Peyer's patch (tissue), 4 donors: ENCODE measurements around the gene ADGRL3. TPM values are rescaled to one million over a fixed set of nuclear protein-coding genes. Genes with fewer than 3 reads are reported as not detected.

Experiments
- DNase-seq, 3 donors: peaks; one replicate each; pipeline ENCODE4 v3.0.0-alpha.2; 2017 to 2019
- H3K27ac ChIP-seq, 4 donors: fragments of 200-600 bp; sonication (generic); one replicate each; pipeline ENCODE4 v1.5.1; 2016 to 2019
- H3K27me3 ChIP-seq, 2 donors: fragments of 200-600 bp; sonication (generic); one replicate each; pipeline ENCODE4 v1.5.1; 2019
- H3K36me3 ChIP-seq, 3 donors: fragments of 200-600 bp; sonication (generic); one replicate each; pipeline ENCODE4 v1.5.1; 2016 to 2019
- H3K4me1 ChIP-seq, 4 donors: fragments of 200-600 bp; sonication (generic); one replicate each; pipeline ENCODE4 v1.5.1; 2016 to 2019
- H3K4me3 ChIP-seq, 4 donors: fragments of 200-600 bp; sonication (generic); 1 replicate in 3 of 4; 2 replicates in 1 of 4; pipeline ENCODE4 v1.5.1; 2016 to 2019; ENCODE audit warnings: mild to moderate bottlenecking in 1 of 4
- H3K9me3 ChIP-seq, 4 donors: fragments of 200-600 bp; sonication (generic); one replicate each; pipeline ENCODE4 v1.5.1; 2016 to 2019; ENCODE audit warnings: mild to moderate bottlenecking in 1 of 4
- POLR2A ChIP-seq, 2 donors: fragments of 450-650 bp; IDR thresholded peaks; one replicate each; pipeline ENCODE4 v1.5.1; 2017; ENCODE audit warnings: antibody characterized with exemption in 2 of 2, mild to moderate bottlenecking in 2 of 2, moderate library complexity in 2 of 2
- total RNA-seq, 4 donors: library from RNA; depleted of rRNA; stranded (reverse); fragments of >200 nt; gene quantifications; one replicate each; pipeline ENCODE4 v1.1.0, GENCODE V29; 2016
- TF ChIP-seq, protein P1 (sequence below), 6 experiments: fragments of 450-650 bp in 4 of 6; fragments of 200-600 bp in 2 of 6; sonication (generic) in 1 of 6; IDR thresholded peaks; one replicate each; pipeline ENCODE4 v1.5.1; 2017 to 2019; ENCODE audit warnings: antibody characterized with exemption in 6 of 6, mild to moderate bottlenecking in 3 of 6, moderate library complexity in 1 of 6

ADGRL3 gene
- total RNA-seq, 4 donors from 2014 or later: 3.7 to 39.6 (median 9.1) TPM

GRCh38 chr4:61217222-61217621 is 17.1 kb downstream of the ADGRL3 start:
- H3K27ac ChIP-seq: no peak overlapping the region
- no peaks in the 10 kb centered on the region for H3K9me3 ChIP-seq
- H3K4me3 ChIP-seq: no peak overlapping the region
- no peaks in the 10 kb centered on the region for H3K4me1 ChIP-seq
- no peak for DNase-seq
- H3K27me3 ChIP-seq: no peaks in the 10 kb centered on the region
- no peak for TF ChIP-seq POLR2A (IDR thresholded peaks at IDR 0.05)
- TF ChIP-seq, protein P1, sequence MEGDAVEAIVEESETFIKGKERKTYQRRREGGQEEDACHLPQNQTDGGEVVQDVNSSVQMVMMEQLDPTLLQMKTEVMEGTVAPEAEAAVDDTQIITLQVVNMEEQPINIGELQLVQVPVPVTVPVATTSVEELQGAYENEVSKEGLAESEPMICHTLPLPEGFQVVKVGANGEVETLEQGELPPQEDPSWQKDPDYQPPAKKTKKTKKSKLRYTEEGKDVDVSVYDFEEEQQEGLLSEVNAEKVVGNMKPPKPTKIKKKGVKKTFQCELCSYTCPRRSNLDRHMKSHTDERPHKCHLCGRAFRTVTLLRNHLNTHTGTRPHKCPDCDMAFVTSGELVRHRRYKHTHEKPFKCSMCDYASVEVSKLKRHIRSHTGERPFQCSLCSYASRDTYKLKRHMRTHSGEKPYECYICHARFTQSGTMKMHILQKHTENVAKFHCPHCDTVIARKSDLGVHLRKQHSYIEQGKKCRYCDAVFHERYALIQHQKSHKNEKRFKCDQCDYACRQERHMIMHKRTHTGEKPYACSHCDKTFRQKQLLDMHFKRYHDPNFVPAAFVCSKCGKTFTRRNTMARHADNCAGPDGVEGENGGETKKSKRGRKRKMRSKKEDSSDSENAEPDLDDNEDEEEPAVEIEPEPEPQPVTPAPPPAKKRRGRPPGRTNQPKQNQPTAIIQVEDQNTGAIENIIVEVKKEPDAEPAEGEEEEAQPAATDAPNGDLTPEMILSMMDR (IDR thresholded peaks at IDR 0.05): no peak
- no peaks in the 10 kb centered on the region for H3K36me3 ChIP-seq

GRCh38 chr4:61220556-61220955 is 20.4 kb downstream of the ADGRL3 start:
- Histone ChIP-seq H3K9me3 (no peaks in the 10 kb centered on the region), H3K27ac (no peak overlapping the region)
- TF ChIP-seq, protein P1 (IDR thresholded peaks at IDR 0.05): no peak
- no peak for TF ChIP-seq POLR2A (IDR thresholded peaks at IDR 0.05)

DNA sequence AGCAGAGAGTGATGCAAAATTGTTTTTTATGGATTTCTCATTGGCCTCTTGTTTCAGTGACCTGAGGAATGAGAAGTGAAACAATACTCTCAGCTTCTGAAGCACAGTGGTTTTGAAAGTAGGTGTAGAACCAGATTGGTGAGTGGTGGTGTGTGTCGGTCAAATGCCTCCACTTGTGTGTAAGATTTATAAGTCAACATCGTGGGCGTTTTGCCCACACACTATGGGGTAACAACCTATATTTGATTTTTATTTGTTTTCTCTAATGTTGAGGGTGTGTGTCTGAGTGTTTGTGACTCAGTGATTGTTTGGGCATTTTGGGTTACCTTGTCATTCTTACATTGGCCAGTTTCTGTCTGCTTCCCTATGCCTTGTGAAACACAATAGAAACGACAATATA is 23.3 kb downstream of the ADGRL3 start:
- no peak for TF ChIP-seq POLR2A (IDR thresholded peaks at IDR 0.05)
- TF ChIP-seq, protein P1 (IDR thresholded peaks at IDR 0.05): no peak
- no peaks in the 10 kb centered on the region for H3K36me3 ChIP-seq
- H3K27me3 ChIP-seq: no peaks in the 10 kb centered on the region
- H3K4me3 ChIP-seq: no peak overlapping the region
- no peaks in the 10 kb centered on the region for H3K4me1 ChIP-seq
- no peak overlapping the region for H3K27ac ChIP-seq
- no peaks in the 10 kb centered on the region for H3K9me3 ChIP-seq
- no peak for DNase-seq

More at GRCh38 chr4:61220556-61220955, 20.4 kb downstream of the ADGRL3 start:
- DNase-seq: no peak
- no peaks in the 10 kb centered on the region for H3K4me1 ChIP-seq
- no peaks in the 10 kb centered on the region for H3K27me3 ChIP-seq
- no peaks in the 10 kb centered on the region for H3K36me3 ChIP-seq
- H3K4me3 ChIP-seq: no peak overlapping the region

GRCh38 chr4:61224573-61224972 is 24.4 kb downstream of the ADGRL3 start:
- H3K36me3 ChIP-seq: no peaks in the 10 kb centered on the region
- no peaks in the 10 kb centered on the region for H3K9me3 ChIP-seq
- no peak for DNase-seq
- no peak overlapping the region for H3K4me3 ChIP-seq
- no peaks in the 10 kb centered on the region for H3K4me1 ChIP-seq
- H3K27me3 ChIP-seq: no peaks in the 10 kb centered on the region
- no peak overlapping the region for H3K27ac ChIP-seq
- TF ChIP-seq, protein P1 (IDR thresholded peaks at IDR 0.05): no peak
- TF ChIP-seq POLR2A (IDR thresholded peaks at IDR 0.05): no peak

GRCh38 chr4:61225656-61226055 is 25.5 kb downstream of the ADGRL3 start:
- no peaks in the 10 kb centered on the region for H3K4me1 ChIP-seq
- H3K27me3 ChIP-seq: no peaks in the 10 kb centered on the region
- no peak for TF ChIP-seq POLR2A (IDR thresholded peaks at IDR 0.05)
- TF ChIP-seq, protein P1 (IDR thresholded peaks at IDR 0.05): no peak
- no peaks in the 10 kb centered on the region for H3K9me3 ChIP-seq
- no peak overlapping the region for H3K27ac ChIP-seq
- H3K4me3 ChIP-seq: no peak overlapping the region
- DNase-seq: no peak
- H3K36me3 ChIP-seq: no peaks in the 10 kb centered on the region

GRCh38 chr4:61231421-61231820 is 31.3 kb downstream of the ADGRL3 start:
- H3K4me3 ChIP-seq: no peak overlapping the region
- no peaks in the 10 kb centered on the region for H3K36me3 ChIP-seq
- TF ChIP-seq POLR2A (IDR thresholded peaks at IDR 0.05): no peak
- TF ChIP-seq, protein P1 (IDR thresholded peaks at IDR 0.05): no peak
- no peak for DNase-seq
- no peaks in the 10 kb centered on the region for H3K9me3 ChIP-seq
- H3K27ac ChIP-seq: no peak overlapping the region
- no peaks in the 10 kb centered on the region for H3K4me1 ChIP-seq
- H3K27me3 ChIP-seq: no peaks in the 10 kb centered on the region
